EH (cell line): ENCODE results near the gene HNRNPK.
"Not testable (repeated sequence)": the region's sequence is repeated elsewhere in the genome, so short reads cannot be mapped to it uniquely, and the experiment has no call there.

Experiments used
- DNase-seq: peaks from one replicate; pipeline ENCODE4 v3.0.0-alpha.2; 2015; ENCODE audit warnings: low read depth

Gene HNRNPK

GRCh38 chr9:83976372-83976771 is 3.6 kb downstream of the HNRNPK start:
- DNase-seq: no peak

GRCh38 chr9:83975300-83975699 is 4.7 kb downstream of the HNRNPK start:
- DNase-seq: no peak

GRCh38 chr9:83972286-83972685 is 7.7 kb downstream of the HNRNPK start:
- DNase-seq: no peak

GRCh38 chr9:83971485-83971884 is 8.5 kb downstream of the HNRNPK start:
- no peak for DNase-seq

GRCh38 chr9:83969602-83970001 is 10.4 kb downstream of the HNRNPK start:
- DNase-seq: no peak

- DNase-seq: no peak
These were observed 12.9 kb downstream of the HNRNPK start for GRCh38 chr9:83967073-83967472.

- DNase-seq: no peak
These were observed 13.8 kb downstream of the HNRNPK start for GRCh38 chr9:83966209-83966582.

GRCh38 chr9:83965350-83966208 is 14.4 kb downstream of the HNRNPK start:
- DNase-seq: peak; percentile 31

- DNase-seq: peak; percentile 34
These were observed 15.1 kb downstream of the HNRNPK start for GRCh38 chr9:83964973-83965349.

GRCh38 chr9:83962165-83962564 is 17.9 kb downstream of the HNRNPK start:
- peak; percentile 88 for DNase-seq

GRCh38 chr9:83960991-83961390 is 19.0 kb downstream of the HNRNPK start:
- DNase-seq: no peak

GRCh38 chr9:83959061-83959460 is 21.0 kb downstream of the HNRNPK start:
- DNase-seq: peak; percentile 91

- no peak for DNase-seq
These were observed 22.8 kb downstream of the HNRNPK start for GRCh38 chr9:83957248-83957513.

GRCh38 chr9:83956436-83957247 is 23.4 kb downstream of the HNRNPK start:
- peak; percentile 72 for DNase-seq

- peak; percentile 27 for DNase-seq
These were observed 24.0 kb downstream of the HNRNPK start for GRCh38 chr9:83956086-83956435.

- DNase-seq: not testable (repeated sequence)
These were observed 31.9 kb downstream of the HNRNPK start for GRCh38 chr9:83948096-83948495.

GRCh38 chr9:83940590-83941303 is 39.3 kb downstream of the HNRNPK start:
- no peak for DNase-seq

- DNase-seq: peak; percentile 68
These were observed 42.1 kb downstream of the HNRNPK start for GRCh38 chr9:83937861-83938455.

- peak; percentile 30 for DNase-seq
These were observed 43.5 kb downstream of the HNRNPK start for GRCh38 chr9:83936523-83936922.

GRCh38 chr9:83935276-83935935 is 44.6 kb downstream of the HNRNPK start:
- DNase-seq: peak; percentile 83

- DNase-seq: peak; percentile 60
These were observed 45.3 kb downstream of the HNRNPK start for GRCh38 chr9:83934569-83935275.
